ENCODE data around the gene SLC17A8.
"Not testable (repeated sequence)": the region's sequence is repeated elsewhere in the genome, so short reads cannot be mapped to it uniquely, and the experiment has no call there.

GRCh38 chr12:100430251-100430650 lies 73.4 kb downstream of the SLC17A8 start:
- not testable (repeated sequence) for TF ChIP-seq POLR2A, POLR2AphosphoS5, SPI1 (IDR thresholded peaks at IDR 0.05; ENCODE audit: low read depth, low read length)
